Dedifferentiated amniotic fluid mesenchymal stem cell (primary cell): ENCODE measurements around the gene CBX2.

Experiments
- DNase-seq: peaks from one replicate; pipeline ENCODE4 v3.0.0-alpha.2; 2016; ENCODE audit errors: extremely low spot score

The CBX2 gene

DNA sequence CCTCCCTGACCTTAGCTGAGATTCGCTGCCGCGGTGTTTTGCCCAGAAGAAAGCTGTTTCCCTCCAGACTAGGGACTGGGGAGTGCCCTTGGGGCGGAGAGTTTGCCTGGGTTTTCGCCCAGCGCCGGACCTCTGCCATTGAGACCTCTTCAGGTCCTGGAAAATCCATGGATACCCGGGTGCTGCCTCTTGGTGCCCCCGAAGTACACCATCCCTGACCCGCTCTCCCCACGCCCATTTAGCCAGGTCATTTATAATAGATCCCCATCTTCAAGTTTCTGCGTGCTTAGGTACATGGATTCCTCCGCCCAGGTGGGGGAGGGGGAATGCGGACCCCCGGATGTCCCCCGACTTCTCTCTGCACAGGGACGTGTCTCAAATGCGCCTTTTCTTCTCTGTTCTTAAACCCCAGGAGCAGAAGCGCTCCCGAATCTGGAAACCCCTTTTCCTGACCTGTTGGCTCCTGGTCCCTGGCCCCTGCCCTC, 34.0 kb downstream of the CBX2 start:
- no peak for DNase-seq

DNA sequence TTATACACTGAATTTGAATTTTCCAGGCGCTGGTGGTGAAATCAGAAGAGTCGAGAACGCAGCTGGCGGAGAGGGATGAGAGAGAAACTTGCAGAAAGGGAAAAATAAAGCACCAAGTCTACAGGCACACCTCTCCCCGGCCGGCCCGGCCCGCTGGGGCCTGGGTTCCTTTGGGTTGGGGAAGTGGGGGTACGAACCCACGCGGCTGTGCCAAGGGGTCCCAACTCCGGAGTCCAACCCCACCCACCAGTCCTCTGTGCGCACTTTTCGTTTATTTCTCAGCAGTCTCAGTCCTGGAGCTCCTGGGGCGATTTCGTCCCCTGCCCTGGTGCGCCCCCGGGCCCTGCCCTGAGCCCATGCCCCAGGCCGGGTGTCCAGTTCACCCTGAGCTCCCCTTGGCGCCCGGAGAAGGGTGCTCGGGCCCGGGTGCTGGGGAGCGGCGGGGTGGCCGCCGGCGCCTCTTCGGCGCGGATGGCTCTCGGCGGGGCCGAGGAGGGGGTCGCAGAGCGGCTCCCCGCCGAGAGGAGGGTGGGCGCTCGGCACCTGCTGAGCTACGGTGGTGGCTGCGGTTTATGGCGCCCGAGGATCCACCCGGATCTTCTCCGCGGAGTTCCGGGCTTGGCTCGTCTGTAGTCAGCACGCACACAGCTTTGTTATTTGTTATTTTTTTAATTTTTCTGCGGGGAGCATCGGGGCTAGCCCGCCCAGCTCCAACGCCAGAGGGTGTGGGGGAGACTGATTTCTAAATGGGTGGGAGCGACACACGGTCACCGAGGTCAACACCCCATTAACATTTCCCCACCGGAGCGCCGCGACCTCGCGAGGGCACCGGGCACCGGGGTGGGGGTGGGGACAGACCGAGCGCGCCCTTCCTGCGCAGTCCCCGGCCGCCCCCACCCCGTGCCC, 34.7 kb downstream of the CBX2 start:
- DNase-seq, result no peak

DNA sequence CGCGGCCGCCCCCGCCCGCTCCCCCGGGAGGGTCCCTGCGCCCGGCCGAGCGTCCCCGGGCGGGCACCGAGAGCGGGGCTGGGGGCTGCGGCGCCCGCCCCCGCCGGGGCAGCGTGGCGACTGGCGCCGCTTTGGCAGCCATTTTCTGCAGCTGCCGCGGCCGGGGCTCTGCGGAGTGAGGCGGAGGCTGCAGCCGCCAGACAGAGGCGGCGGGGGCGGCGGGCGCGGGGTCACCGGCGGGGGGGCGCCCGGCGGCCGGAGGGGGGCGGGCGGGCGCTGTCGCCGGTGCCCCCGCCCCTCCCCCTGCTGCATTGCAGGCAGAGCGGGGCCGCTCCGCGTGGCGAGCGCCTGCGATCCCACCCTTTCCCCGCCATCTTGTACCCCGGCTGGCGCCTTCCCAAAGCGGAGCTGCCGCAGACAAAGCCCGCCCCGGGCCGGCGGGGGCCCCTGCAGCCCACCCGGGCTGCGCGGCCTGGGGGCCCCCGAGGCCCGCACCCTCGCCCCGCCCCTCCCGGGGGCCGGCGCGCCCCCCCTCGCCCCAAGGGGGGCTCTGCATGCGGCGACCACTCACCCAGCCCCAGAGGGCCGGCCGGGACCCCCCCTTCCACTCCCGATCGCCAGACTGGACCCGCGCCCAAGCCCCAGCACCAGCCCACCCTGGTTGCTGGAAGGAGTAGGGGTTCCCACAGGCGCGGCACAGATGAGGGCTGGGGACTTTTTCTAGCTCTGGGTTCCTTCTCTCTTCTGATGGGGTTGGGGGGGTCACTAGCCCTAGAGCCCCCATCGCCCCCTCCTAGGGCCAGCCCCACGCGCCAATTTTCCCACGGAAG, 35.6 kb downstream of the CBX2 start:
- DNase-seq, result no peak

DNA sequence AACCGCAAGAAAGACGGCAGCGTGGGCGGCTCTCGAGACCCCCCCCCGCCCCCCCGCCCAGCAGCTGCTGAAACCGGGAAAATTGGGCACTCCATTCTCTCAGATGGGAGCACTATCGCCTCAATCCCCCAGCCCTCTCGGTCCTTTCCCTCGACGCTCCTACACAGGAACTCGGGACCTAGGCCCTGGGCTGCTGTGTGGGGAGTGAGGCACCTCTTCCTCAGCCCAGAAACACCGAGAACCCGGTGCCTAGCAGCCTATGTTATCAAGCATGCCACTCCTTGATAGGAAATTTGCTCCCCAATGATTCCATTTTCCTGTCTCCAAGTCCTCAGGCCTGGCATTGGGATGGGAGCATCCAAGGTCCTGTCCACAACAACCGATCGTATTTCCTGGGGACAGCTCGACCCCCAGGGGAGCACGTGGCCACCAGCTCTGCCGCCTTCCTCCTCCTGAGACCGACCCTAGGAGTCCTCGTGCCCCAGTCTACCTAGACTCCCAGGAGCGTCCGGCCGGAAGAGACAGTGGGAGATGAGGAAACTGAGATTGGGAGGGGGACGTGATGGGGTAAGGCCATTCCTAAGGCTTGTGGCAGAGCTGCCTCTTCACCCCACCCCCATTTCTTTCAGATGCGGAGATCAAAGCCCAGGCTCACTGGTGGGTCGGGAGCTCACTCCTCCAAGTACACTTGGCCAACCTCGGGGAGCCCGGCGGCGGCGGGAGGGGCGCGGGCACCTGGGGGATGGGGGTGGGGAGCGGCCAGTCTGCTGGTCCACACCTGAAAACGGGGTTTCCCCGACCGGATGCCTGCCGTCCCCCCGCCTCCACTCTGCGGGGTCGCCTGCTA, 36.4 kb downstream of the CBX2 start:
- no peak for DNase-seq

DNA sequence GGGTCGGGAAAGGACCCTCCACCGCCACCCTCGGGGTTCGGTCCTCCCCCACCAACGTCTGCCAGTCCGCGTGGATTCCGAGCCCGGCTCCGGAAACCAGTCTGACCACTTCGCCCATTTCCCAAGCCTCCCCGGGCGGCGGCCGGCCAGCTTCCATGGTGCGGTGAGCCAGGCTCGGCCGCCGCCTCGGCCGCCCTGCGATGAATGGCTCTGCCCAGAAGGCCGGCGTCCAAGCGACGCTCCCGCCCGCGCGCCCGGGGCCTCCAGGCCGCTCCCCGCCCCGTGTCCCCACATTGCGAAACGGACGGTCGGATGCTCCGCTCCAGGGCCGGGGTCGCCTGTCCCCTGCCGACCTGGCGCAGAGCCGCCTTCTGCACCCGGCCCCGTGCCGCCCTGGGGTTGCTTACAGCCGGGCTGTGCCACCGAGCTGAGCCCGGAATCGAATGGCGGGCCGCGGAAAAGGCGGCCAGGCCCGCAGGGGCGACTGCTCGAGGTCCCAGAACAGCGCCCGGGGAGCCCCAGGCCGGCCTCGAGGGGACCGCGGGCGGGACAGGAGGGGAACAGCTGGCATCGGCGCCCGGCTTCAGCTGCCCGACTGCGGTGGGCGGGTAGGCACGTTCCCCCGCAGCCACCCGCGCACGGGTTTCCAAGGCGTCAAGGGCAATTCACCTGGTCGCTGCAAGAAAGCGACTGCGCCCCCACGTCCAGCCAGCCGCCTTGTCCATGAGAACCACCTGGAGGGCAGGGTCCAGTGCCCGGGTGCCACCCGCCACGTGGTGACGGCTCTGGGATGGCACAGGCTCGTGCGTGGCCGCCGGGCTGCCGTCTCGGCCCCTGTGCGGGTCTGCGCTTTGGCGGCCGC, 37.3 kb downstream of the CBX2 start:
- no peak for DNase-seq

DNA sequence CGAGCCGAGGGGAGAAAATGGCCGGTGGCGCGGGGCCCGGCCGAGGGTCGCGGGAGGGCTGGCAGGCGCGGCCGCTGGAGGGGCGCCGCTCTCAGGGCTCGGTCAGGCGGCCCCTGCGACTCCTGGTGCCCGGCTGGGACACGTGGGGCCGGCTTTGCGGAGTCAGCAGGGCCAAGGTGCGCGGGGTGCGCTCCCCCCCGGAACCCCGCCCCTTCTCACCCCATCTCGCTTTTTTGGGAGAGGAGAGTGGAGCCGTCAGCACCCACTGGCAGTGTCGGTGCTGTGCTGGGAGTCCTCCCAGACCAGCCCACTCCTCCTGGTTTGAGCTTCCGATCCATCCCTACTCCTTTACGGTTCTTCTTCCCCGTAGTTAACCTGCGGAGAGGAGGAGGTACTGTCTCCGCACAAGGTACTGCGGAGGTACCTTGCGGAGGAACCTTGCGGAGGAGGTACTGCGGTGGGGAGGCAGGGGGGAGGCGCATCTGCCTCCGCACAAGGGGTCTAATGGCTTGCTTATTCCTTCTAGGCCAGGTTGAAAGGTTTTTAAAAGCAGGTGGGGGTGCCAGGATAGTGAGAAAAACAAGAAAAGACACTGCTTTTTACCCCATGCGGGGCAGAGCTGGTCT, 38.0 kb downstream of the CBX2 start:
- DNase-seq, result no peak

DNA sequence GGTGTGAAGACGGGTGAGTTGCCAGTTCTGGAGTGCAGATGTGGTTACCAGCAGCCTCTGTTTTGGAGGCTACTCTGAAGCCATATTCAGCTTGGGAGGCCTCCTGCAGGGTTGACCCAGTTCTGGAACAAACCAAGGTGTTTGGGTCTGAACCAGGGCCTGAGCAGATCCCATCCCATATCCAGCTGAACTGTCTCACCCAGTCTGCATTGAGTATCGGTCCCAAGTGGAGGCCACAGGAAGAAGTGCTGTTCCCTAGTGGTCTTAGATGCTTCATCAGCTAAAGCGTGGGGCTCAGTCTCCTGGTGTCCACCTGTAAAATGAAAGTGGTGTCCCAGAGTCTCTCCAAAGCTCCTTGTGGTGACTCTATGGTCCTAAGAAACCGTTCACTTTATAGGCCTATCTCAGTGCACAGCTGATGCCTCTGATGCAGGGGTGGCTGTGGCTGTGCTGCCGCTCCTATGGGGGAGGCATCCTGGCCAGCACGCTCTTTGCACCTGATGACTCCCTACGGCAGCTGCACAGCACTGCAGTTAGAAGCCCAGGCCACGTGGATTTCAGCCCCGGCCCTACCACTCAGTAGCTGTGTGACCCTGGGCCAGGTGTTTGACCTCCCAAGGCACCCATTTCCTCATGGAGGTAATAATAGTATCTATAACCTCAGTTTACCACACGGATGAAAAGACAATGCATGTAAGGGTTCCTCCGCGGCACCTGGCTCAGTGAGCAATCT, 40.2 kb downstream of the CBX2 start:
- no peak for DNase-seq

DNA sequence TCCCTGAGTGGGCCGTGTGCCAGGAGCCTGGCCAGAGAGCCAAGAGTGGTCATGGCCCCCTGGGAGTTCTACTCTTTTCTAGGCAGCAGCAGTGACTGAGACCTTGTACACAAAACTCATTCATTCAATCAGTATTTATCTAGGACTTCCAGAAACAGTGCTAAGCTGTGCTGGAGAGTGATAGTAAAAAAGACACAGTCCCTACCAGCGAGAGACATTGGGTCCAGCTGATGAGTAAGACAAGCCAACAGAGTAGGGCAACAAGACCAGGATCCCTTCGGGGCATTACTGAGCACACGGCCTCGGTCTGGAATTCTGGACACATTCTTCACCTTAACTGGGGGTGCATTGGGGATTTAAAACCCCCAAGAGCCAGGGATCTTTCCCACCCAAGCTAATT, 41.1 kb downstream of the CBX2 start:
- DNase-seq, result no peak

DNA sequence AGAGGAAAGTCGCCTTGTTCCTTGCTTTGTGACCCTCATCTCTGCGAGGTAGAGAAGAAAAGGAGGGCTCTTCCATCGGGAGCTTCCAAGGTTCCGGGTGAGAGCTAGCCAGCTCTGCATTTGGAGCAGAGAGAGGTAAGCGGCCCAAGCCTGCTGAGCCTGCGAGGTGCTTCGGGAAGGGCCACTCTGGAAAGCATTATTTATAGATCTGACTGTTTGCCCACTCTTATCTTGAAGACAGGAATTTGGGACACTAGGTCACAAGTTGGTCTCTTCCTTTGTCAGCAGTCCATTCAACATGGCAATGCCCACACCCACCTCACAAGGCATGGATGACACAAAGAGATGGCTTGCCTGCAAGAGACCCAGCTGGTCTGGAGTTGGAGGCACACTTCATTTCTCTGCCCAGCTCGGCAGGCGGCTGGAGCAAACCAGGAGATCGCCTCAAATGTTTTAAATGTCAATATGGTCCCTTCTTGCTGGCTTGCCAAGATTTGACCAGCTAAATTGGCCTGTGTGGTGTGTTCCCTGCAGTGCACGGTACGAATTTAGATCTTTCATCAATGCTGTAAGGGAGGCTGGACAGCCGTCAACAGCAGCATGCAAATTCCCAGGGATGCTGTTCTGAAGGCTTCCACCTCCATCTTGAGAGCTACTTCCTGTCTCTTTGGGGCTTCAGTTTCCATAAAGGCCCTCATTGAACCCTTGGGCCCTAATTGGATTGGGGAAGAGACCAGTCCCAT, 41.8 kb downstream of the CBX2 start:
- DNase-seq, result no peak

DNA sequence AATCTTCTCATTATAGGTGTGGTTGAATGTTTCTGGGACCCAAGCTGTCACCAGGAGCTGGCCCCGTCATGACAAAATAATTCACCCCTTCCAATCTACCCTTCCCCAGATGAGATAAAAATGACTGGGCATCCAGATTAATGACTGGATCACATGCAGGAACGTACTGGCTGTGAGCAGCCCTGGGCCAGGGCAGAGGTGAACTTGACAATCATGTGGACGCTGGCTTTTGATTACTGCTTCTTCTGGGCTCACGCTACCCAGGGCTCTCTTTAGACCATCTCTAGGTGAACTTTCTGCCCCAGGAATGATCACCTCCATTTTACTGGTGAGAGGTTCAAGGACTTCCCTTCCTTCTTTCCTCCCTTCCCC, 43.0 kb downstream of the CBX2 start:
- no peak for DNase-seq

DNA sequence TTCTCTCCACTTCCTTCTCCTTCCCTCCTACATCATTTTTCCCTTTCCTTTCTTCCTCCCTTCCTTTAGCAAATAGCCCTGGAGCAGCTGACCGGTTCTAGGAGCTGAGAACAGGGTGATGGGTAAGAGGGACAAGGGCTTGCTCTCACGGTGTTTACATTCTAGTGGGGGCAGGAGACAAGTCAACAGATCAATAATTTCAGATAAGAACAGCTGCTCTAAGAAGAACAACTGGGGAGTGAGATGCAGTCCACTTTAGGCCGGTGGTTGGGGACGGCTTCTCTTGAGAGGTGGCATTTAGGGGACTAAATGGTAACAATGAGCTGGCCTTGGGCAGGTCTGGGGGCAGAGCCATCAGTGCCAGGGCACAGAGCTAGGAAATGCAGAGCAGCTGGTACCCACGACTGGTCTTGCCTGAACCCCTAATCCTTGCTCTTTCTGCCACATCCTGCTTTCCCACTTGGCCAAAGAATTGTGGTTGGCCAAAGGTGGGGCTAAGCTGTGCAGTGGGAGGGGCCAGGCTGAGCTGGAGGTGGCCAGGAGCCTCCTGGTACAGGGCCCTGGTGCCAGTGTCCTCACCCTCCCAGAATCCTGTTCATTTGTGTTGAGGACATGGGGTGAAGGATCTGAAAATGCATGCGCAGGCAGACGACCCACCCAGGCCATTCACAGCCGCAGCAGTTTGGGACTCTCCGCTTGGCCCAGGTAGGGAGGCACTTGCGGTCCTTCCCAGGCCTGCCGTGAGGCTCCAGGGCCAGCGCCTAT, 43.6 kb downstream of the CBX2 start:
- DNase-seq, result no peak

DNA sequence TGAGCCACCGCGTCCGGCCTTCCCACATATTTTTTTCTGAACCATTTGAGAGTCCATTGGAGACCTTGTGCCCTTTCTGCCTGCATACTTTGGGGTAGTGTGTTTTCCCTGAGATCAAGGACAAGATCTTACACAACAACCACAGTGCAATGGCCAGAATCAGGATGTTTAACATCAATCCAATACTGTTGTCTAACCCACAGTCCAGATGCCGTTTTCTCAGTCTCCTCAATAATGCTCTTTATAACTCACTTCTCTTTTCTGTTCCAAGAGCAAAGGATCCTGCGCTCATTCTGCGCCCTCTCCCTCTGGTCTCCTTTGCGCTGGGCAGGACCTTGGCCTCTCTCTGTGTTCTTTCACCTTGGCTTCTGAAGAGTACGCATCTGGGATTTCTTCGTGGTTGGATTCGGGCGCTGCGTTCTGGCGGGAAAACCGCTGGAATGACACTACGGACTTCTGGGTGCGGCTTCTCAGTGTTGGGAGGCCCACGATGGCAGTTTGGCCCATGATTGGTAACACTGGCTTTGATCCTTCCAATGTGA, 44.7 kb downstream of the CBX2 start:
- no peak for DNase-seq

DNA sequence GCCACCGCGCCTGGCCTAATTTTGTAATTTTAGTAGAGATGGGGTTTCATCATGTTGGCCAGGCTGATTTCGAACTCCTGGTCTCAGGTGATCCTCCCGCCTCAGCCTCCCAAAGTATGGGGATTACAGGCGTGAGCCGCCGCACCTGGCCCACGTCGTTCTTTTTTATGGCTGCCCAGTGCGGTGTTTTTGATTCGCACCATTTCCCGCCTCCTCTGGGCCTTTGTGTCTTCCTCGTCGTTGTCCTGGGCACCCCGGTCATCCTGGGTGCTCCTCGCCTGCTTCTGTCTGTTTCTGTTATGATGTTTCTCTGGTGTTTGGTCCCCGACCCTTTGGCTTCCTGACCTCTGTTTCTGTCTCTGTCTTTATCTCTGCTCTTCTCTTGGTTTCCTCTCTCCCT, 46.3 kb downstream of the CBX2 start:
- DNase-seq, result no peak

DNA sequence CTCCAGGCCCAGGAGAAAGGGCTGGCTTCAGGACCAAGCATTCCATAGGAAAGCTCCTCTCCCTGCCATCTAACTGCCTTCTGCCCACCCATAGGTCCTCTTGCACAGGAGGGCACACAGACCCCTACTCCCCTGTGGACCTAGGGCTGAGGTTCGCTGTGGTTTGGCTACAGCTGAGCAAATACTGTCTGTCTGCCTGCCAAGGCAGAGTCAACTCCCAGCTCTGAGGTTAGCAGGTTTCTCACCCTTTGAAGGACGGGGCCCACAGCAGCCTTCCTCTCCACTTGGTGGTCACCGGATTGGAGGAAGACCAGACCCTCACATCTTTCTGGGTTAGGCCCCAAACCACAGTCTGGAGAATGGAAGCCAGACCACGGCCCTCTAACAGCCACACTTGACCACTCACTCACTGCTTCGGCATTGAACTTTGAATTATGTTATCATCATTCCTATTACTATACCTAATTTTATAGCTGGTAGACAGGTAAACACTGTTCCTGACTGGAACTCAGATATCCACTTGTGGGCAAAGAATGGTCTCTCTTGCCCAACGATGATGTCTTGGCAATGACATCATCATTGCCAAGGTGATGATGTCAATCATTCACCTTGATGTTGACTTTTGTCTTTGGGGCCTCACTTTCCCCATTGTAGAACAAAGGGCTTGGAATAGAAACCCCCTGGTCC, 47.1 kb downstream of the CBX2 start:
- DNase-seq, result no peak

DNA sequence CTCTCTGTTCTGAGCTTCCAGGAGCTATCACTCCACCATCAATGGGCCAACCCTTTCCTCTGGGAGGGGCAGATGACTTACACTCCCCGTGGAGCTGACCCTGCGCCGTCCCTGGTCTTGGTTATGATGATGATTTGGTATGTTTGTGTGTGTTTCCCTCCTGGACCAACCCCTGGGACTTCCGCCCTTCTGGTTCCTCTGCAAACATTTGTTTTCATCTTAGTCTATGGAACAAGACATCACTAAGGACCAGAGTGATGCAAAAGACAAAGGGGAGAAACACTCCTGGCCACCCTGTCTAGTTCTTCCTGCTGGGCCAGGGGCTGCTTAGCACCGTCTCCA, 47.6 kb downstream of the CBX2 start:
- no peak for DNase-seq

DNA sequence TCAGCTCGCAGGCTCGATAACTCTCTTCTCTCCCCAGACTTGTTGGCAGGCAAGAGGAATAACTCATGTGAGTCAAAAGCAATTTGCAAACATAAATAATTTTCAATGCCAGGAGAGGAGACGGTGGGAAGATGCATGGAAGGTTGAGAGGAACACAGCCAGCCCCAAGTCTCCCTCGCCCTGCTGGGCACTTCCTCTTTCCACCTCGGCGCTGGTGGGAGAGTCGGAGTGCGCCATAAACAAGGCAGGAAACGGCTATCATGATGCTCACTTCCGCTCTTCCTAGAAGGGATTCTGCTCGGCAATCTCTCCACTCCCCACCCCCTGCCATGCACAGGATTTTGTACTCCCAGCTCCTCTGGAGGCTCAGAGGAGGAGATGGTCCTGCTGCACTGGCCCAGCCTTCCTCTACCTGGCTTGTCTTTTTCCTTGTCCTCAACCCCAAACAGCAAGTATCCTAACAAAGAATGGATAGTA, 48.3 kb downstream of the CBX2 start:
- no peak for DNase-seq

DNA sequence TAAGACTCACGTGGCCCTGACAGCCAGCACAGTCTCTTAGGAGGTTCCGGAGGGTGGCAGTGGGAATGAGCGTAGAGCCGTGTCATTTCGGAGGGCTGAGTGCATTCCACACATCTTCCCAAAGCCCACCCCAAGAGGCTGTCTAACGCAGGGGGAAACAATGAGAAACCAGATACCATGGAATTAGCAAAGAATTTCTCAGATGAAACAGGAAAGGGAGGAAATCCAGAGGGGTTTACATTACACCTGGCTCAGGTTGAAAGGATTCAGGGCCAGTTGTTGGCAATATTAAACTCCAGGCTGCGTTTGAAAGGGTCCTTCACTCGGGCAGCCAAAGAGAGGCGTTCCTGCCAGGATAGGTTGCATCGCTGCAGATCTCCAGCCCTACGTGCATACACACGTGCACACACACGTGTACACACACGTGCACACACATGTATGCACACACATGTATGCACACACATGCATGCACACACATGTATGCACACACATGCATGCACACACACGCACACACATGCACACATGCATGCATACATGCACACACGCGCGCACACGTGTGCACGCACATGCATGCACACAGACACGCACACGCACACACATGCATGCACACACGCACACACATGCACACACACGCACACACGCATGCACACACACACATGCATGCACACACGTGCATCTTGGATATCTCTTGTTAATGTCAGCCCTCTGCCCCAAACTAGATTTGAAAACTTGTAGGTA, 49.1 kb downstream of the CBX2 start:
- DNase-seq, result no peak
